Subcutaneous abdominal adipose tissue (tissue), 5 donors: ENCODE data around the gene DPH1.

Source experiments
- H3K27ac ChIP-seq: one replicate; pipeline ENCODE4 v1.7.0; 2013; ENCODE audit warnings: low read depth, mild to moderate bottlenecking, inconsistent platforms, low read length, moderate library complexity
- H3K27me3 ChIP-seq, 5 donors: one replicate each; pipeline ENCODE4 v1.7.0; 2013; ENCODE audit warnings: low read length in 5 of 5, inconsistent platforms in 1 of 5; ENCODE audit not compliant: control insufficient read depth in 5 of 5, insufficient read depth in 4 of 5
- H3K36me3 ChIP-seq, 5 donors: one replicate each; pipeline ENCODE4 v1.7.0; 2013; ENCODE audit warnings: low read length in 5 of 5; ENCODE audit not compliant: control insufficient read depth in 5 of 5, insufficient read depth in 5 of 5
- H3K4me1 ChIP-seq, 5 donors: one replicate each; pipeline ENCODE4 v1.7.0; 2013; ENCODE audit warnings: low read length in 5 of 5, mild to moderate bottlenecking in 3 of 5, moderate library complexity in 1 of 5; ENCODE audit not compliant: control insufficient read depth in 5 of 5, insufficient read depth in 5 of 5
- H3K4me3 ChIP-seq, 5 donors: one replicate each; pipeline ENCODE4 v1.7.0; 2013; ENCODE audit warnings: low read length in 5 of 5, low read depth in 1 of 5
- H3K9ac ChIP-seq, 5 donors: one replicate each; pipeline ENCODE4 v1.7.0; 2013; ENCODE audit warnings: low read length in 5 of 5, mild to moderate bottlenecking in 4 of 5, moderate library complexity in 3 of 5
- H3K9me3 ChIP-seq, 5 donors: one replicate each; pipeline ENCODE4 v1.7.0; 2013; ENCODE audit warnings: low read length in 5 of 5; ENCODE audit not compliant: control insufficient read depth in 5 of 5
- donor health status: healthy.
- donor health status: healthy.
- donor health status: healthy.
- donor health status: healthy.
- donor health status: healthy.

The DPH1 gene

DNA sequence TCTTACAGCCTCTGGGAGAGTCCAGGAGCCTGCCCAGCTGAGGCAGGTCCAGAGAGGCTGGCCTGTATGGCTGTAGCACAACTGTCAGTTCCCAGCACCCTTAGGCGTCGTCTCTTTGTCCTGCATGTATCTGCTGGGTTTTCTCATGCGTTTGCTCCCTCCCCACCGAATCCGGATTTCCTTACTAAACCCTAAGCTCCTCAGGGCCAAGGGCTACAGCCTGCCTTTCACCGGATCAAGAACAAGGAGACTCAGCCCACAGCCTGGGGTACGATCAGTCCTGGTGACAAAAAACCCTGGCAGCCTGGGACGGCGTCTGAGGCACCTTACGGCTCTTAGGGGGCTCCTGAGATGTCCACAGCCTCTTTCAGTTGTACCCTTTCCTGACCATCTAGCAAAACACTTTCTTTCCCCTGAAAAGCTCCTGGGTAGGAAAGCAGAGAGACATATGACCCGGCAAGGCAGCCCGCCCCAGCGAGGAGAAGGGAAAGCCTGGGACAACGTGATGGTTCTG is 37.2 kb downstream of the DPH1 start:
- H3K4me1 ChIP-seq: peaks cover 21 to 93% (median 66%) of the 10 kb centered on the region in 5 donors
- peak overlapping the region; percentile 67 for H3K27ac ChIP-seq
- H3K27me3 ChIP-seq: no peaks in the 10 kb centered on the region
- no peak overlapping the region for H3K4me3 ChIP-seq
- peak overlapping the region in 1 of 5 donors; percentile 84 for H3K9ac ChIP-seq
- peaks cover 0 to 72% (median 44%) of the 10 kb centered on the region in 5 donors for H3K36me3 ChIP-seq
- H3K9me3 ChIP-seq: no peaks in the 10 kb centered on the region

DNA sequence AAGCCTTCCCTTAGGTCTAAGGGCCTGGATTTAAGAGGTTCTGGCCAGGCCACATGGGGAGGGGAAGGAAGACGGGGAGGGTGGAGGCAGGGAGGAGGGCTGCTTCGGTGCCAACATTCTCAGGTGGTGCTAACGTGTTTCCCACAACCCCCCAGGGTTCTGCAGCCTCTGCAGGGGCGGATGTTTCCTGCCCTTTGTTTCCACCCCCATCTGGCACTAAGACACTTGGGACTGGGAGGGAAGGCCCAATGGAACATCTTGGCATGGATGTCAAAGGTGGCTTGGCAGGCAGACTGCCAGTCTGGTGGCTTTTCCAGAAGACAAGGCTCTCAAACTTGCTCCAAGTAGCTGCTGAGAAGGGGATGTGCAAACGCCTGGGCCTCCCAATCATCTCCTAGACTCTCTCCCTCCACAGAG is 37.7 kb downstream of the DPH1 start:
- H3K27me3 ChIP-seq: no peaks in the 10 kb centered on the region
- H3K27ac ChIP-seq: peak overlapping the region; percentile 67
- peaks cover 18 to 93% (median 63%) of the 10 kb centered on the region in 5 donors for H3K4me1 ChIP-seq
- H3K4me3 ChIP-seq: no peak overlapping the region
- no peak overlapping the region for H3K9ac ChIP-seq
- H3K36me3 ChIP-seq: peaks cover 0 to 75% (median 42%) of the 10 kb centered on the region in 5 donors
- no peaks in the 10 kb centered on the region for H3K9me3 ChIP-seq

DNA sequence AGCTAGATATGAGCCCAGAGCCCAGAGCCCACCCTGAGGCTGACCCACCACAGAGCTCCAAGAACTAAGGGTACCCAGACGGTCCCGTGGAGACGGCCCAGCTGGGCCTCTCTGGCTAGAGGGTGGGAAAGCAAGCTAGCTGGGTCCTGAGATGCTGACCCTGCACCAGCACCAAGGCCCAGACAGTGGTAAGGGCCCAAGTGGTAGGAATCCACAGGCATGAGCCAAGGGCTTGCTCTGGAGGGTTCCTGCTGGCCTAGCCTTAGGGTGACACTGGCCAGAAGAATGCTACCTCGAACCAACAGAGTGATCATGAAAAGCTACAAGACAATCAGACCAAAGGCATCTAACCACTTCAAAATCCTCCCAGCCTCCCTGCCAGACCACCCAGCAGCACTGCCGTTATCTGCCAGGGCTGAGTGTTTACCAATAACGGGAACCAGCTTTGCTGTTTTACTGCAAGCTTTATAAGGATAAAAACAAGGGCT is 38.1 kb downstream of the DPH1 start:
- peaks cover 0 to 73% (median 42%) of the 10 kb centered on the region in 5 donors for H3K36me3 ChIP-seq
- H3K27ac ChIP-seq: peak overlapping the region; percentile 67
- no peaks in the 10 kb centered on the region for H3K27me3 ChIP-seq
- no peak overlapping the region for H3K4me3 ChIP-seq
- peaks cover 18 to 91% (median 58%) of the 10 kb centered on the region in 5 donors for H3K4me1 ChIP-seq
- no peaks in the 10 kb centered on the region for H3K9me3 ChIP-seq
- H3K9ac ChIP-seq: no peak overlapping the region

DNA sequence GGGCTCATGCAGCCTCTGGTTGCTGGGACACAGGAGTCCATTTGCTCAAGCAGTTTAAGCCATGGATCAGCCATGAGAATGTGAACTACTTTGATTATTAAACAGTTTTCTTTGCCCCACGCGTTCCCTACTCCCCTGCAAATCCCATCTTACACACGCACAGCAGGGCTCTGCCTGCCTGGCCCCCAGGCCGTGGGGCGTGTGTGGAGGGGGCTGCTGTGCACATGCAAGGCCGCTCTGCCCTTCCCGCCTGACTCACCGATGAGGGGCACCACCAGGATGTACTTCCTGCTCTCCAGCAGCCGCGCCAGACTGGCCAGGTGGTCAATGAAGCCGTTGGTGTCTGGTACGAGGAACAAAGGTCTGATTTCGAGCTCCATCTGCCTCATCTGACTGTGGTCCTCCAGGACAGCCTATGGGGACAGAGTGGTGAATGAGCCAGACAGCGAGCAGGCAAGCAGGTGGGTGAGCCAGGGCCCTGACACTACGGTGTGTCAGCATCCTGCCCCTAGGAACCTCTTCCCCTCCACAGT is 38.6 kb downstream of the DPH1 start:
- Histone ChIP-seq H3K9me3 (no peaks in the 10 kb centered on the region), H3K4me1 (peaks cover 18 to 85% (median 53%) of the 10 kb centered on the region in 5 donors), H3K9ac (no peak overlapping the region), H3K27me3 (no peaks in the 10 kb centered on the region), H3K36me3 (peaks cover 0 to 72% (median 42%) of the 10 kb centered on the region in 5 donors), H3K27ac (peak overlapping the region; percentile 67), H3K4me3 (no peak overlapping the region)

DNA sequence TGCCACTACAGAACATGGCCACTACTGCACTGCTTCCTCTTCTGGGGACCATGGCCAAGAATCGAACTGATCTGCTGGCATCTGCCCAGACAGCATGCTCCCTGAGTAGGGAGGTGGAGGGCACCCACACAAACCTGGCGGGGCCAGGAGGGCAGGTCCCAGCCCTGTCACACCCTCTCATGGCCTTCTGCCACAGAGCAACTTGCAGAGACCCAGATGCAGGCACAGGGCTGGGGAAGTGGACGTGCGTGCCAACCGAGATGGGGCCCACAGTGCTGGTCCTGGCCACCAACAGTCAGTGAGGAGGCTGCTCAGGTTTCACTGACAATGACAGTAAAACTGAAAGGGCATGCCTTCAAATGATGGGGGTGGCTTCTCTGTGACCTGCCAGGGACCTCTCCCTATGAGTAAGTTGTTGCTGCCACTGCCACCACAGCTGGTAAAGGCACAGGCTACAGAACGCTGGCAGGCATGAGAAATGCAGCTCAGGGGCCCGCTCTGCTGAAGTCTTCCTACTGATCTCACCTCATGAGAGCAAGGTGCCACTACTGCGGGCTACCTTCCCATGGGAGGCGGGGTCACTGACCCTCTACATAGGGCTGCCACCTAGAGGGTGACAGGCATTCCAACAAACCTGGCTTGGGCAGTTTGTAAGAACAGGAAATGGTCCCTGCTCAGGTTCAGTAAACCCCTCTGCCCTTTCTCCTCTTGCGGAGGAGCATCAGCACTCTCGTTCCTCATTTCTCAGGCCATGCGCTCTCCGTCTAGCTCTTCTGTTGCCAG is 40.5 kb downstream of the DPH1 start:
- Histone ChIP-seq H3K27ac (peak overlapping the region; percentile 80), H3K4me3 (no peak overlapping the region), H3K4me1 (peaks cover 17 to 79% (median 41%) of the 10 kb centered on the region in 5 donors), H3K9ac (peak overlapping the region in 1 of 5 donors; percentile 1), H3K9me3 (no peaks in the 10 kb centered on the region), H3K27me3 (no peaks in the 10 kb centered on the region), H3K36me3 (peaks cover 0 to 54% (median 27%) of the 10 kb centered on the region in 5 donors)

DNA sequence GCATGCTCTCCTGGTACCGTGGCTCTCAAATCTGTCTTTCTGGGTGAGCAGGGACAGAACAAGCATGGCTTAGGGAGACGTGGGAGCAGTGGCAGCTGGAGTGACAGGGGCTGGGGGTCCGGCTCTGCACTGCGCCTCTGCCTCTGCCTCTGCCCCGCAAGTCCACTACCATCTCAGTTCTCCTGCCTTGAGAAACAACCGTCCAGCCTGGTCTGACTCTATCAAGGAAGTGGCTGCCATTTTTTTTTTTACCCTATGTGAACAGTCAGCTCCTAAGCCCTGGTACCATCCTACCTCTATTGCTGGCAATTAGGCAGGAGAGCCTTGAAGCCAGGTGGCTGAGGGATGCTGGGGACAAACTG is 41.1 kb downstream of the DPH1 start:
- no peaks in the 10 kb centered on the region for H3K27me3 ChIP-seq
- peak overlapping the region; percentile 80 for H3K27ac ChIP-seq
- no peak overlapping the region for H3K4me3 ChIP-seq
- H3K36me3 ChIP-seq: peaks cover 0 to 48% (median 25%) of the 10 kb centered on the region in 5 donors
- H3K9me3 ChIP-seq: no peaks in the 10 kb centered on the region
- peaks cover 16 to 79% (median 41%) of the 10 kb centered on the region in 5 donors for H3K4me1 ChIP-seq
- peak overlapping the region in 1 of 5 donors; percentile 1 for H3K9ac ChIP-seq

DNA sequence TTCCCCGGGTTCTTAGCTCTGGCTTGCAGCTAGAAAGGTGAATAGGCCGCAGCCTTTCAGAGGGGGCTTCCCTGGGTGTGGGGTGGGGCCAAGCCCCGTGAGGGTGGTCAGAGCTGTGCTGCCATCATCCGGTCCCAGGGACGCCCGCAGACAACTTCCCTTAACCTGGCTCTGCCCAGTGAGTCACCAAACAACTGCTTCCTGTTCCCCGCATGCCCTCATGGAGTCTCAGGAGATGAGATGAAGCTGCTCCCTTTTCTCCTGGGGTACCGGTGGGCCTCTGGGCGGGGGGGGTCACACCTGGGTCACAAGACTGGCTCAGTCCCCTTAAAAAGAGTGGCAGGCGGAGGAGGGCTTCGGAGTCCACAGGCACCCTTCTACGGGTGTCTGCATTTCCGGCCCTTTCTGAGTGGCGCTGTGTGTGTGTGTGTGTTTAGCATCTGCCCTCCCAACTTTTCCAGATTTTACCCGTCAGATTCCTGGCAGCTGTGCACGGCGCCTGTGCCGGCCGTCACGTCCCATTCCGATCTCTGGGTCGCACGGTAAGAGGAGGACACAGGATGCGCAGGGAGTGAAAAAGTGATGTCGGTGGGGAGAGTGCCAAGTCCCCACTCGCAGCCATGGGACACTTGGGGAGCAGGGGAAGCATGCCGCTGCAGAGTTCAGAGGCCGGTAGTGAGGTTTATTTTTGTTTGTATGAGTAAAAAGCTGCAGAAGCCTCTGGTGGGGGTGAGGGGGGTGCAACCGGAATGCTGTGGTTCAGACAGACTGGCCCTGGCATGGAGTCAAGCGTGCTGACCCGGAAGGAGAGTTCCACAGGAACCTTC is 41.7 kb downstream of the DPH1 start:
- Histone ChIP-seq H3K9me3 (no peaks in the 10 kb centered on the region), H3K4me3 (no peak overlapping the region), H3K4me1 (peaks cover 11 to 79% (median 41%) of the 10 kb centered on the region in 5 donors), H3K9ac (peak overlapping the region in 1 of 5 donors; percentile 1), H3K27ac (peak overlapping the region; percentile 80), H3K36me3 (peaks cover 0 to 46% (median 24%) of the 10 kb centered on the region in 5 donors), H3K27me3 (no peaks in the 10 kb centered on the region)

DNA sequence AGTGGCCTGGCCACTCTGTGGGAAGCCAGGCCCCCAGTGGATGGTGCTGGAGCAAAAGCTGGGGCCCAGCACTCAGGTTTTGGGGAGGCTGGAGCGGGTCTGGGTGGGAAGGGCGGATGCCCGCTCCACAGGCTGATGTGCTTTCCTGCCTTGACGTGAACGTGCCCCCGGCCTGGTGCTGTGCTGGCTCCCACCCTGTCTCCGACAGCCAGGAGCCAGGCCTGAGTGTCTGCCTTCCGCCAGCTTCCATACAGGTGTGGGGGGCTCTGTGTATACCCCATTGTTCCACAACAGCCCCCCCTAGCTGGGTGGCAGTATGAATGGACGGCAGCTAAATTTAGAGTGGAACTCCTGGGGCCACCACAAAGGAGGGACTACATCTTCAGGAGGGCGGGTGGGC is 45.0 kb downstream of the DPH1 start:
- no peak overlapping the region for H3K4me3 ChIP-seq
- peaks cover 0 to 58% (median 33%) of the 10 kb centered on the region in 5 donors for H3K36me3 ChIP-seq
- H3K4me1 ChIP-seq: peaks cover 0 to 57% (median 20%) of the 10 kb centered on the region in 5 donors
- H3K9ac ChIP-seq: no peak overlapping the region
- H3K9me3 ChIP-seq: no peaks in the 10 kb centered on the region
- no peaks in the 10 kb centered on the region for H3K27me3 ChIP-seq
- no peak overlapping the region for H3K27ac ChIP-seq

DNA sequence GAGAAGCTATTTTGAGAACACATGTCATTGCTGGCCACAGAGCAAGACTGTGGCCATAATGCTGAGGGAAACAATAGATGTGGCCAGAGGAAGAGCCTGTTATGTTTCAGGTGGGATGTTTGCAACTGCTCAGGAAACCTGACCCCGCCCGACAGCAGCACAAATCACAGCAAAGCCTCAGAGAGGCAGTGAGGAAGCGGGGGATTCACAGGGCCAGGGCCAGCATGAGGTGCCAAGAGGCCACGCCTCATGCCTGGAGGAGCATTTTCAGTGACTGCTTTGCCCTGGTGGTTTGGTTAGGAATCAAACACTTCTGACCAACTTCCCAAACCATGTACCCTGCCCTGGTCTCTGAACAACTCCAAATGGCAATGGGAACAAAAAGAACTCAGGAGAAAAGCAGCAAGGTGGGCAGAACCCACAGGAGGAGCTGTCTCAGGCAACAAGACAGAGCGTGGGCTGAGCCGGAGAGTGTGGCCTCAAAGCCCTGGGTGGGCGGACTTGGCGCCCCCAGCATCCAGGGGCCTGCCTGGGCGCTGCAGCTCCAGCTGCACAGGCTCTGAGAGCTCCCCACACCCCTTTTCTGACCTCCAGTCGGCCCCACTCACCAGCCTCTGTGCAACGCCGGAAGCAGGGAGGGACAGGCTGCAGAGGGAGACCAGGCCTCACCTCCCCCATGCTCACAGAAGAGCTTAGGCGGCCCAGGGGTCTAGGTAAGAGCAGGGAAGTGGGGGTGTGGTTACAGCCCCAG is 45.6 kb downstream of the DPH1 start:
- Histone ChIP-seq H3K9me3 (no peaks in the 10 kb centered on the region), H3K36me3 (peaks cover 0 to 62% (median 34%) of the 10 kb centered on the region in 5 donors), H3K4me1 (peaks cover 0 to 51% (median 20%) of the 10 kb centered on the region in 5 donors)

More for the DNA sequence above, 45.6 kb downstream of the DPH1 start:
- H3K27me3 ChIP-seq: no peaks in the 10 kb centered on the region
- H3K27ac ChIP-seq: peak overlapping the region; percentile 60
- H3K9ac ChIP-seq: peak overlapping the region in 2 of 5 donors; percentile 2 to 43
- no peak overlapping the region for H3K4me3 ChIP-seq
